HEK293T (cell line): Measurements from ENCODE around the gene RFNG.

Experiments used
- BHLHE40 ChIP-seq: fragments of 450-650 bp; IDR thresholded peaks from 2 replicates; pipeline ENCODE4 v1.6.1; 2016; ENCODE audit warnings: mild to moderate bottlenecking, moderate library complexity, borderline replicate concordance
- ELF4 ChIP-seq: fragments of 450-650 bp; IDR thresholded peaks from 2 replicates; pipeline ENCODE4 v1.6.1; 2017; ENCODE audit warnings: antibody characterized with exemption
- FOXA1 ChIP-seq: fragments of 450-650 bp; IDR thresholded peaks from 2 replicates; pipeline ENCODE4 v1.6.1; 2016; ENCODE audit warnings: mild to moderate bottlenecking
- HDGF ChIP-seq: fragments of 450-650 bp; IDR thresholded peaks from 2 replicates; pipeline ENCODE4 v1.6.1; 2017; ENCODE audit warnings: antibody characterized with exemption, borderline replicate concordance
- SP1 ChIP-seq: fragments of 450-650 bp; IDR thresholded peaks from 2 replicates; pipeline ENCODE4 v1.6.1; 2017
- SUZ12 ChIP-seq: fragments of 450-650 bp; IDR thresholded peaks from 2 replicates; pipeline ENCODE4 v1.6.1; 2016; ENCODE audit warnings: mild to moderate bottlenecking

- TF ChIP-seq ELF4 (no peak), SUZ12 (no peak), FOXA1 (no peak), SP1 (no peak), HDGF (no peak), BHLHE40 (no peak)
Measured at GRCh38 chr17:82036634-82037091, 14.9 kb downstream of the RFNG start.
